ENCODE results near the gene IGFL1. TPM values are rescaled to one million over a fixed set of nuclear protein-coding genes. Genes with fewer than 3 reads are reported as not detected.

IGFL1 gene
- total and polyA plus RNA-seq, 7 donors: not detected

GRCh38 chr19:46186101-46186716 is 43.3 kb upstream of the IGFL1 start:
- no peak for DNase-seq
- no peak for TF ChIP-seq CTCF (IDR thresholded peaks at IDR 0.05)
- WGBS, 3 donors: 76 to 85% (median 80%) methylated on average over 18 to 20 of the region's 20 CpGs
- Histone ChIP-seq H3K27ac (no peak overlapping the region), H3K27me3 (ENCODE audit: insufficient read depth in 3 of 3, low read length in 2 of 3) (peaks cover 0 to 34% (median 7%) of the 10 kb centered on the region in 3 donors), H3K4me3 (no peak overlapping the region), H3K4me1 (no peaks in the 10 kb centered on the region), H3K9me3 (no peaks in the 10 kb centered on the region), H3K36me3 (ENCODE audit: insufficient read depth in 1 of 2, low read depth in 1 of 2) (no peaks in the 10 kb centered on the region)
- ATAC-seq: no peak
- intact Hi-C loops (cut with DNase I): loop anchor here in 1 of 2 donors (5.0 kb wide), 1 partner anchor 104 kb away; no protein-coding TSS in a partner anchor

GRCh38 chr19:46186717-46187101 is 42.8 kb upstream of the IGFL1 start:
- ATAC-seq (no peak), DNase-seq (no peak)
- Histone ChIP-seq H3K36me3 (ENCODE audit: insufficient read depth in 1 of 2, low read depth in 1 of 2) (no peaks in the 10 kb centered on the region), H3K27me3 (ENCODE audit: insufficient read depth in 3 of 3, low read length in 2 of 3) (peaks cover 0 to 39% (median 7%) of the 10 kb centered on the region in 3 donors), H3K4me1 (no peaks in the 10 kb centered on the region), H3K4me3 (no peak overlapping the region), H3K27ac (no peak overlapping the region), H3K9me3 (no peaks in the 10 kb centered on the region)
- 37 to 50% (median 38%) methylated on average over 5 of the region's 5 CpGs for WGBS, 3 donors
- TF ChIP-seq CTCF (IDR thresholded peaks at IDR 0.05): no peak
- intact Hi-C loops (cut with DNase I): loop anchor here in 1 of 2 donors (5.0 kb wide), 1 partner anchor 104 kb away; no protein-coding TSS in a partner anchor

- ATAC-seq (no peak), DNase-seq (no peak)
- no peak overlapping the region for H3K27ac ChIP-seq
- TF ChIP-seq CTCF (IDR thresholded peaks at IDR 0.05): no peak
- H3K9me3 ChIP-seq: no peaks in the 10 kb centered on the region
- no peaks in the 10 kb centered on the region for H3K4me1 ChIP-seq
- peaks cover 0 to 32% (median 7%) of the 10 kb centered on the region in 3 donors for H3K27me3 ChIP-seq (ENCODE audit: insufficient read depth in 3 of 3, low read length in 2 of 3)
- 64 to 70% (median 65%) methylated on average over 8 of the region's 8 CpGs for WGBS, 3 donors
- intact Hi-C loops (cut with DNase I): loop anchor here (1.0 to 5.0 kb wide), 3 partner anchors 107 to 161 kb away; no protein-coding TSS in a partner anchor
- H3K4me3 ChIP-seq: no peak overlapping the region
- H3K36me3 ChIP-seq (ENCODE audit: insufficient read depth in 1 of 2, low read depth in 1 of 2): no peaks in the 10 kb centered on the region
These were observed 39.3 kb upstream of the IGFL1 start for GRCh38 chr19:46189971-46190888.

- Histone ChIP-seq H3K9me3 (no peaks in the 10 kb centered on the region), H3K4me1 (no peaks in the 10 kb centered on the region), H3K36me3 (ENCODE audit: insufficient read depth in 1 of 2, low read depth in 1 of 2) (no peaks in the 10 kb centered on the region), H3K27me3 (ENCODE audit: insufficient read depth in 3 of 3, low read length in 2 of 3) (peaks cover 0 to 36% (median 4%) of the 10 kb centered on the region in 3 donors), H3K27ac (no peak overlapping the region), H3K4me3 (no peak overlapping the region)
- intact Hi-C loops (cut with DNase I): no loop called here
- ATAC-seq (no peak), DNase-seq (no peak)
- WGBS, 3 donors: 73 to 79% (median 78%) methylated on average over 4 of the region's 4 CpGs
- TF ChIP-seq CTCF (IDR thresholded peaks at IDR 0.05): no peak
These were observed 38.2 kb upstream of the IGFL1 start for GRCh38 chr19:46191356-46191755.

Data from psoas muscle (tissue), 8 donors.